ENCODE results near the gene MEIOB. TPM values are rescaled to one million over a fixed set of nuclear protein-coding genes. Genes with fewer than 3 reads are reported as not detected.

MEIOB gene
- total RNA-seq, 1 donor from 2014 or later = 0.41 TPM

- DNase-seq (ENCODE audit: low spot score in 2 of 2) = no peak
- FAIRE-seq = no peak
These were observed 81.2 kb downstream of the MEIOB start for GRCh38 chr16:1790611-1791255.

- FAIRE-seq (no peak), DNase-seq (ENCODE audit: low spot score in 2 of 2) (no peak)
These were observed 81.7 kb downstream of the MEIOB start for GRCh38 chr16:1790261-1790610.

GRCh38 chr16:1789643-1790045 is 82.3 kb downstream of the MEIOB start:
- DNase-seq (ENCODE audit: low spot score in 2 of 2) (no peak), FAIRE-seq (no peak)

- no peak for FAIRE-seq
- no peak for DNase-seq (ENCODE audit: low spot score in 2 of 2)
These were observed 83.3 kb downstream of the MEIOB start for GRCh38 chr16:1788708-1789100.

- FAIRE-seq (no peak), DNase-seq (ENCODE audit: low spot score in 2 of 2) (no peak)
These were observed 83.8 kb downstream of the MEIOB start for GRCh38 chr16:1788095-1788707.

GRCh38 chr16:1787322-1788094 is 84.5 kb downstream of the MEIOB start:
- DNase-seq (ENCODE audit: low spot score in 2 of 2) (no peak), FAIRE-seq (no peak)

- DNase-seq (ENCODE audit: low spot score in 2 of 2) (no peak), FAIRE-seq (no peak)
These were observed 85.0 kb downstream of the MEIOB start for GRCh38 chr16:1787056-1787321.

- FAIRE-seq = no peak
- no peak for DNase-seq (ENCODE audit: low spot score in 2 of 2)
These were observed 85.5 kb downstream of the MEIOB start for GRCh38 chr16:1786242-1787055.

GRCh38 chr16:1785846-1786170 is 86.2 kb downstream of the MEIOB start:
- no peak for FAIRE-seq

GRCh38 chr16:1784977-1785845 is 86.8 kb downstream of the MEIOB start:
- FAIRE-seq (no peak), DNase-seq (ENCODE audit: low spot score in 2 of 2) (no peak)

More at GRCh38 chr16:1785846-1786170, 86.2 kb downstream of the MEIOB start:
- DNase-seq (ENCODE audit: low spot score in 2 of 2) = no peak

Other genes with a start within 250 kb of the MEIOB start
- 28.5 TPM for gene JPT2, start 193.9 kb downstream of the MEIOB start, total RNA-seq
- gene MAPK8IP3, start 166.0 kb downstream of the MEIOB start, total RNA-seq = 66.0 TPM
- 35.1 TPM for gene NME3, start 100.6 kb downstream of the MEIOB start, total RNA-seq
- gene EME2, start 99.4 kb downstream of the MEIOB start, total RNA-seq = 7.7 TPM
- gene MRPS34, start 99.0 kb downstream of the MEIOB start, total RNA-seq = 31.4 TPM
- 57.9 TPM for gene SPSB3, start 89.6 kb downstream of the MEIOB start, total RNA-seq
- gene NUBP2, start 89.2 kb downstream of the MEIOB start, total RNA-seq = 37.9 TPM
- under 0.01 TPM for gene IGFALS, start 78.5 kb downstream of the MEIOB start, total RNA-seq
- gene HAGH, start 45.3 kb downstream of the MEIOB start, total RNA-seq = 51.8 TPM
- gene FAHD1, start 45.0 kb downstream of the MEIOB start, total RNA-seq = 64.0 TPM
- not detected for gene HS3ST6, start 46.3 kb upstream of the MEIOB start, total RNA-seq
- 4.1 TPM for gene MSRB1, start 71.0 kb upstream of the MEIOB start, total RNA-seq
- not detected for gene RPL3L, start 82.5 kb upstream of the MEIOB start, total RNA-seq
- gene NDUFB10, start 87.4 kb upstream of the MEIOB start, total RNA-seq = 76.6 TPM
- 1,930 TPM for gene RPS2, start 92.7 kb upstream of the MEIOB start, total RNA-seq
- not detected for gene RNF151, start 94.7 kb upstream of the MEIOB start, total RNA-seq
- gene TBL3, start 99.9 kb upstream of the MEIOB start, total RNA-seq = 11.0 TPM
- 1.2 TPM for gene NOXO1, start 109.3 kb upstream of the MEIOB start, total RNA-seq
- gene GFER, start 112.0 kb upstream of the MEIOB start, total RNA-seq = 12.6 TPM
- gene SYNGR3, start 117.8 kb upstream of the MEIOB start, total RNA-seq = 71.3 TPM
- 5.7 TPM for gene ZNF598, start 137.7 kb upstream of the MEIOB start, total RNA-seq
- not detected for gene NPW, start 147.6 kb upstream of the MEIOB start, total RNA-seq
- 13.5 TPM for gene NHERF2, start 154.7 kb upstream of the MEIOB start, total RNA-seq
- gene NTHL1, start 175.7 kb upstream of the MEIOB start, total RNA-seq = 33.4 TPM
- 39.5 TPM for gene TSC2, start 175.8 kb upstream of the MEIOB start, total RNA-seq

All from frontal cortex (tissue), 4 donors.